NT2/D1 (cell line): Measurements from ENCODE around the gene TRIM68.

Experiments
- DNase-seq: peaks from one replicate; pipeline ENCODE4 v3.0.0-alpha.2; 2011; ENCODE audit warnings: low read depth, low spot score
- H3K27me3 ChIP-seq: 2 replicates; pipeline ENCODE4 v1.6.0; 2011; ENCODE audit warnings: mild to moderate bottlenecking; ENCODE audit not compliant: insufficient read length, insufficient read depth
- H3K36me3 ChIP-seq: 2 replicates; pipeline ENCODE4 v1.6.1; 2011; ENCODE audit warnings: mild to moderate bottlenecking, low read length, mixed read lengths; ENCODE audit not compliant: insufficient read depth, insufficient read length
- H3K4me1 ChIP-seq: 2 replicates; pipeline ENCODE4 v1.5.1; 2011; ENCODE audit not compliant: insufficient read depth, insufficient read length
- H3K4me3 ChIP-seq: 2 replicates; pipeline ENCODE4 v1.5.1; 2011; ENCODE audit warnings: low read depth; ENCODE audit not compliant: insufficient read length
- H3K9ac ChIP-seq: 2 replicates; pipeline ENCODE4 v1.6.0; 2011; ENCODE audit warnings: low read depth; ENCODE audit not compliant: insufficient read length
- H3K9me3 ChIP-seq: 2 replicates; pipeline ENCODE4 v1.5.1; 2011; ENCODE audit warnings: mild to moderate bottlenecking, low read length; ENCODE audit not compliant: insufficient read depth
- SUZ12 ChIP-seq: IDR thresholded peaks from 2 replicates; pipeline ENCODE4 v1.6.1; 2011; ENCODE audit not compliant: insufficient read length, insufficient read depth; ENCODE audit errors: extremely low read depth
- YY1 ChIP-seq: IDR thresholded peaks from 2 replicates; pipeline ENCODE4 v1.6.1; 2011; ENCODE audit not compliant: insufficient read length, insufficient read depth
- ZNF274 ChIP-seq: IDR thresholded peaks from 2 replicates; pipeline ENCODE4 v1.6.1; 2011; ENCODE audit warnings: mild to moderate bottlenecking, low read depth, low read length

TRIM68 gene

DNA sequence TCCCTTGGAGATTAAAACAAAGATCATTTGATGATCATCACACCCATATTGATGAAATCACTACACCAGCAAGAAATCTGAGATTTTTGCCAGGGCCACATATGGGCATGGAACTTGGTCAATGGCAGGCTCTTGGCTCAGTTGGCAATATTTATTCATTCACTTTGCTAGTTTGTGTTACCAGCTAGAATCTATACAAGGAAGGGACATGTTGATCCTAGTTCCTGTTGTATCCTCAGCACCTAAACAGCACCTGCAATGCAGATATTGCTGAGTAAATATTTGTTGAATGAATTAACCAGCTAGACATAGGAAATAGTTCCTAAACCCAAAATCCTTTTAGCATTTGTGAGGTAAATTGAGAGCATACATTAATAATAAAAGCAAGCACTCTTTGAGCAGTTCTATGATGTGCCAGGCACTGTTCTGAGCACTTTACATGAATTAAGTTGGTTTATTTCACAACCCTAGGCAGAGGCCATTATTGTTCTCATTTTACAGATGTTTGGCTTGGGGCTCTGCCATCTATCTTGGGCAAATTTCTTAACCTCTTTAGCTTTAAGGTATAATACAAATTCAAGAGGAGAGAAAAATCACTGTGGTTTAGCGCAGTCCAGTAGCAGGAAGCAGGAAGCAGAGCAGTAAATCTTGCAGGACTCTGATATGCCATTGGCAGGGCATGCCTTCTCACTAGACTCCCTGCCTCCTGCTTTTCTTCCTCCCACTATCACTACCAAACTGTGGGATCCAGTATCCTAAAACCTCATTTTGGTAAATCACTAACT, 1.6 kb downstream of the TRIM68 start:
- Histone ChIP-seq H3K9ac (no peak overlapping the region), H3K27me3 (no peaks in the 10 kb centered on the region), H3K36me3 (peaks cover 36% of the 10 kb centered on the region), H3K4me3 (no peak overlapping the region), H3K4me1 (no peaks in the 10 kb centered on the region), H3K9me3 (0 out of 2 replicates have a peak, but pooled peaks cover 6% of the 10 kb centered on the region)
- DNase-seq = no peak
- TF ChIP-seq ZNF274 = no peak
- no peak for TF ChIP-seq SUZ12
- TF ChIP-seq YY1 = no peak

DNA sequence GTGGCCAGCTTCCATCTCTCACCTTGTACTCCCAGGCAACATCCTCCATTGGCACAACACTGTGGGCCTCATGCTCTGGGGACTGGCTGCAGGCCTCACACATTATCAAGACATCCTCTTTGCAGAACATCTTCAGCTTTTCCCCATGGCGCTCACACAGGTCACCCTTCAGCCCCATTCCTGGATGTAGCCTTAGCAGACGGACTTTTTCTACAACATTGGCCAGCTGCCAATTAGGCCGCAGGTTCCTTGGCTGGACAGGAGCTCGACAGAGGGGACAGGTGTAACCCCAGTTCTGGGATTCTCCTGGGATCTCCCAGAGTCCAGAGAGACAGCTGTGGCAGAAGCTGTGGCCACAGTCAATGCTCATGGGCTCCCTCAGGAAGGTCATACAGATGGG, 3.0 kb downstream of the TRIM68 start:
- DNase-seq = no peak
- H3K9me3 ChIP-seq = 0 out of 2 replicates have a peak, but pooled peaks cover 6% of the 10 kb centered on the region
- no peak overlapping the region for H3K9ac ChIP-seq
- H3K36me3 ChIP-seq = peaks cover 50% of the 10 kb centered on the region
- H3K27me3 ChIP-seq = no peaks in the 10 kb centered on the region
- H3K4me3 ChIP-seq = no peak overlapping the region
- H3K4me1 ChIP-seq = no peaks in the 10 kb centered on the region
- TF ChIP-seq SUZ12 = no peak
- no peak for TF ChIP-seq YY1
- TF ChIP-seq ZNF274 = no peak

DNA sequence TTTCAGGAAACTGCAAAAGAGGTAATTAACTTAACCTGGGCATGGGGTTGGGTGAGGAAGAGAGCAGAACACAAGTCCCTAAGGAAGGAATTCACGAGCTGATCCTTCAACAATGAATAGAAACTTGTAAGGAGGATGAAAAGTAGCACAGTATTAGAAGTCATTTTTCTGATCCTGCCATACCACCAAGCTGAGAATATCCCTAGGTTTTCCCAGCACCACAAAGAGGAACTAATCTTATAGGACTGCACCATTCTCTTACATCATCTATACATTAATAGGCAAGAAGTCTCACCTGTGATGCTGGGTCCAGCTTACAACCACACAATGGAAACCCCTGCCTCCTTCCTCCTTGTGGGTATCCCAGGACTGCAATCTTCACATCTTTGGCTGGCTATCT, 14.3 kb downstream of the TRIM68 start, which contains the start of gene OR52I1:
Gene OR52I1 (plus strand): TSS at position 301 of the 400 bp plus-strand sequence. CDS start 0 bp downstream, at position 301.
- TF ChIP-seq SUZ12 = no peak
- no peak for TF ChIP-seq YY1
- TF ChIP-seq ZNF274 = no peak
- DNase-seq = no peak
- H3K9ac ChIP-seq = no peak within 1 kb of the TSS

DNA sequence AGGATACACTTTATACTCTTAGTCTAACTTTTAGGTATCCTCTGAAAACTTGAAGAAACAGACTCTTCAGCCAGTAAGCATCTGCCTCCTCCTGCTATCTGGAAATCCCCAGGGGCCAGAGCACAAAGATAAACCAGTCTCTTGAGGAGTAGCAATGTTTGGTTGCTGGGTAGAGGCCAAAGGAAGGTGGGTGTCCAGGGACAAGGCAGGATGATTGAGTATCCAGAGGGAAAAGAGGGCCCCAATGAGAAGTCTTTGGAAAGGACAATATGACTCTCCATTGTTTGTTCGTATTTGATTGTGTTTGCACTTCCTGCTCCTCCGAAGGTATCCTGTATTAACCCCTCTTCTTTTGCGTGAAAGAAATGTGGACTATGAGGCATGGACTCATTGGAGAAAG, 19.0 kb downstream of the TRIM68 start:
- no peaks in the 10 kb centered on the region for H3K36me3 ChIP-seq
- H3K9me3 ChIP-seq = no peaks in the 10 kb centered on the region
- H3K4me3 ChIP-seq = no peak overlapping the region
- no peaks in the 10 kb centered on the region for H3K4me1 ChIP-seq
- TF ChIP-seq SUZ12 = no peak
- H3K27me3 ChIP-seq = no peaks in the 10 kb centered on the region
- H3K9ac ChIP-seq = no peak overlapping the region
- no peak for DNase-seq

More for the DNA sequence above, 14.3 kb downstream of the TRIM68 start, which contains the start of gene OR52I1:
- no peak within 1 kb of the TSS for H3K4me3 ChIP-seq
- no peaks in the 10 kb centered on the region for H3K4me1 ChIP-seq
- H3K9me3 ChIP-seq = no peaks in the 10 kb centered on the region
- H3K27me3 ChIP-seq = no peaks in the 10 kb centered on the region
- peaks cover 15% of the 10 kb centered on the region for H3K36me3 ChIP-seq

DNA sequence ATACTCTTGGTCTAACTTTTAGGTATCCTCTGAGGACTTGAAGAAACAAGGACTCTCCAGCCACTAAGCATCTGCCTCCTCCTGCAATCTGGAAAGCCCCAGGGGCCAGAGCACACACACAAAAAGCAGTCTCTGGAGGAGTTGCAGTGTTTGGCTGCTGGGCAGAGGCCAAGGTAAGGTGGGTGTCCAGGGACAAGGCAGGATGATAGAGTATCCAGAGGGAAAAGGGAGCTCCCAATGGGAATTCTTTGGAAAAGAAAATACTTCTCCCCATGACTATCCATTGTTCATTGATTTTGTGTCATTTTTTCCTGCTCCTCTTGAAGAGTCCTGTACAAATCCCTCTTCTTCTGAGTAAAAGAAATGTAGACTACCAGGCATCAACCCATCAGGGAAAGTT, 26.6 kb downstream of the TRIM68 start, which contains the start of gene OR52I2:
Gene OR52I2 (plus strand): TSS at position 301 of the 400 bp plus-strand sequence.
- Histone ChIP-seq H3K9me3 (no peaks in the 10 kb centered on the region), H3K4me3 (no peak within 1 kb of the TSS), H3K4me1 (no peaks in the 10 kb centered on the region), H3K9ac (no peak within 1 kb of the TSS), H3K27me3 (no peaks in the 10 kb centered on the region), H3K36me3 (no peaks in the 10 kb centered on the region)
- no peak for DNase-seq
- no peak for TF ChIP-seq YY1
- no peak for TF ChIP-seq SUZ12
- TF ChIP-seq ZNF274 = no peak

DNA sequence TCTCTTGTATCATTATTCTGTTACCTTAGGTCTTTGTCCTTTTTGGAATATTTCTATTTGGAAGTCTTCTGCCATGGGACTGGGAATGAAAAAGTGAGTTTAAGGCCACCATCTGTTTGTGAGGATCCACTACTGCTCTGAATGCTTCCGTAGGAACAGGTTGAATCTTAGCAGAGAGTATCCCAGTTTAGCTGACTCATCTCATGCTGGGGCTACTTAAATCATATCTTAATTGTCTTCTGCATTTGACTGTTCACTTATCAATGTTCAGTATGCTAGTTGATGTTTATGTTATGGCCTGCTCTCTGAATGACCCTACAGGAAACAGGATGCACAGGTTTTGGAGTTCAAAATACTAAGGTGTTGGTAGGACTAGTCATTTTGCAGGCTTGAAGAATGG, 27.9 kb downstream of the TRIM68 start:
- Histone ChIP-seq H3K4me3 (no peak overlapping the region), H3K4me1 (no peaks in the 10 kb centered on the region), H3K27me3 (no peaks in the 10 kb centered on the region), H3K36me3 (no peaks in the 10 kb centered on the region), H3K9me3 (no peaks in the 10 kb centered on the region), H3K9ac (no peak overlapping the region)
- TF ChIP-seq SUZ12 (no peak), YY1 (no peak), ZNF274 (no peak)
- DNase-seq = no peak

DNA sequence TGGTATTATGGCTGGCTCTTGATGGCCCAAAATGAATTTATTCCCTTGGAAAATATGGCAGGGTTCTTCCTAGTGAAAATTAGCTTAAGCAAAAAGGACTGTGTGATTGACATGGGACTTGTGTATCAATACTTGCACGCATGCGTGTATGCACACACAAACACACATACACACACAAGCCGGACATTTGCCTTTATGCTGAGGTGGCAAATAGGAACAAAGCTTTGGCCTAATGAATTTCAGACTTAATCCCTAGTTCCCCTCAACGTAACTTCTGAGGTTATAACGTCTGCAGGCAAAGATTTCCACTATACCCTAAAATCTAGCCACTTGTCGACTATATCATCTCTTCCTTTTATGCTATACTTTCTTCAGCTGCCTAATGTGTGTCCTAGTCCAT, 29.4 kb downstream of the TRIM68 start:
- no peak for DNase-seq
- no peak overlapping the region for H3K9ac ChIP-seq
- H3K4me1 ChIP-seq = no peaks in the 10 kb centered on the region
- H3K4me3 ChIP-seq = no peak overlapping the region
- no peaks in the 10 kb centered on the region for H3K27me3 ChIP-seq
- TF ChIP-seq YY1 (no peak), SUZ12 (no peak), ZNF274 (no peak)
- H3K9me3 ChIP-seq = no peaks in the 10 kb centered on the region
- H3K36me3 ChIP-seq = no peaks in the 10 kb centered on the region
